A673 (cell line): Measurements from ENCODE around the gene OBI1. TPM values are rescaled to one million over a fixed set of nuclear protein-coding genes. Genes with fewer than 3 reads are reported as not detected.
A peak's percentile ranks its signal among the peaks of the same experiment; 100 is the strongest.

Experiments
- BruUV-seq: library from RNA; stranded (reverse); fragments of 400-500 nt; replicated peaks from 2 replicates; lab custom pipeline; 2021; lab: Mats Ljungman, UMichigan
- CTCF ChIA-PET: fragments of 300-600 bp; sonication (Branson Sonifier 250); formaldehyde crosslinking; loops from one replicate; lab custom pipeline; 2022; ENCODE audit warnings: antibody characterized with exemption; lab: Charles Lee
- POLR2A ChIA-PET: fragments of 300-600 bp; sonication (Branson Sonifier 250); formaldehyde crosslinking; loops from one replicate; lab custom pipeline; 2022; ENCODE audit warnings: antibody characterized with exemption; ENCODE audit not compliant: low non-redundant PET; lab: Charles Lee
- DNase-seq: peaks from one replicate; pipeline ENCODE4 v3.0.0-alpha.2; 2015; ENCODE audit warnings: low spot score
- H3K27ac ChIP-seq: fragments of 200-600 bp; sonication (generic); 2 replicates; pipeline ENCODE4 v1.5.1; 2016; ENCODE audit warnings: mixed run types, low read depth, mild to moderate bottlenecking, mixed read lengths, antibody characterized with exemption, low read length; ENCODE audit not compliant: poor library complexity, severe bottlenecking
- H3K27me3 ChIP-seq: fragments of 200-600 bp; sonication (generic); replicated peaks from 2 replicates; pipeline ENCODE4 v1.6.1; 2017; ENCODE audit warnings: mixed run types, low read depth, mild to moderate bottlenecking, mixed read lengths, antibody characterized with exemption, low read length; ENCODE audit not compliant: insufficient read depth, poor library complexity
- H3K36me3 ChIP-seq: fragments of 200-600 bp; sonication (generic); 2 replicates; pipeline ENCODE4 v1.6.1; 2016; ENCODE audit warnings: mixed run types, mild to moderate bottlenecking, mixed read lengths, antibody characterized with exemption, low read length; ENCODE audit not compliant: insufficient read depth, poor library complexity, severe bottlenecking
- H3K4me1 ChIP-seq: fragments of 200-600 bp; sonication (generic); 2 replicates; pipeline ENCODE4 v1.6.1; 2017; ENCODE audit warnings: mixed run types, mild to moderate bottlenecking, mixed read lengths, antibody characterized with exemption, low read length; ENCODE audit not compliant: insufficient read depth, poor library complexity, severe bottlenecking
- H3K4me3 ChIP-seq: fragments of 200-600 bp; sonication (generic); 2 replicates; pipeline ENCODE4 v1.5.1; 2016; ENCODE audit warnings: low read depth, mixed run types, mild to moderate bottlenecking, mixed read lengths, low read length; ENCODE audit not compliant: poor library complexity, severe bottlenecking
- H3K9me3 ChIP-seq: fragments of 200-600 bp; sonication (generic); 2 replicates; pipeline ENCODE4 v1.6.1; 2016; ENCODE audit warnings: mixed run types, low read depth, mild to moderate bottlenecking, mixed read lengths, antibody characterized with exemption, low read length; ENCODE audit not compliant: poor library complexity, severe bottlenecking
- EZH2 ChIP-seq: fragments of 200-600 bp; sonication (generic); IDR thresholded peaks from 2 replicates; pipeline ENCODE4 v1.6.1; 2017; ENCODE audit warnings: borderline replicate concordance, low read depth, mild to moderate bottlenecking, mixed read lengths, antibody characterized with exemption, low read length; ENCODE audit not compliant: poor library complexity, severe bottlenecking
- intact Hi-C: fragments of 100-400 bp; cut with micrococcal nuclease; formaldehyde crosslinking; loops from one replicate; pipeline ENCODE4 v1.10.0; 2022; ENCODE audit not compliant: unreplicated experiment
- total RNA-seq: library from RNA; stranded (reverse); gene quantifications from 2 replicates; pipeline ENCODE4 v1.2.3, GENCODE V29; 2021
- TF ChIP-seq, protein P1 (sequence below): fragments of 300-800, 200-600 bp; sonication (generic); conservative IDR thresholded peaks from 2 replicates; pipeline ENCODE4 v1.5.1; 2017; ENCODE audit warnings: low read depth, mild to moderate bottlenecking, antibody characterized with exemption, low read length, moderate library complexity, mixed read lengths

The OBI1 gene
- total RNA-seq, 1 experiment from 2014 or later, result 24.2 TPM

DNA sequence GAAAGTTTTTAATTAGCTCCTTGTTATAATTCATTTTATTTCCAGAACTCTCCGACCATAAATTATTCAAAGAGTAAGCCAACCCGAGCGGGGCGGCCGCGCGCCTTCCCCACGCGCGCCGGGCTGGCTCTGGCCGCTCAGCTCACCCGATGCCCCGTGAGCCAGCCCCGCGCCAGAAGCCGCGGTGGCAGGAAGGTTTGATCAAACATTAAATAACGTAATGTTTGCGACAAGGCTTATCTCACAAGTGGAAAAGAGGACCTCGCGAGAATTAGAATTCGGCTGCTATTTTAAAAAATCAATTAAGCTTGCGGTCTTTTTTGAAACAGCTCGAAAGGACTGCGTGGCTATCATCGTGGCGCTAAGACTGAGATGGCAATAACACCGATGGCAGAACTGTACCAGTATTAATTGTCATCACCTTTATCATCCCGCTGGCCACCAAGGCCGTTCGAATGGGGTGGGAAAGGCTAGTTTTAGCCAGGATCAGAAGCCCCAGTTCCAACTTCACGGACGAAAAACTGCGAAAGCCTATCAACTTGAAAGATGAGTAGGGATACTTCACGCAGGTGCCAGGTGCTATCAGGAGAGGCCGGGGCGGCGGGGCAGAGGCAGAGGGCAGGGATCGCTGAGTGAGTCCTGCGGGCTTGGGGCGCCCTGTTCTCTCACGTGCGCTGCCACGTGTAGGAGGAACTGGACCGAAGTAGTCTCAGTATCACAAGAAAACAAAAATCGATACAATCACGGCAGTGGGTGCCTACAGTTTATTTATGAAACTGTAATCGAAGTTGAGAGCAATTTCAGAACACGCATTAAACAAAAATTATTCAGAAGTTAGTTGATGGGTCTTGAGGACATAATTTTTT lies 62.0 kb downstream of the OBI1 start:
- peak; percentile 91 for TF ChIP-seq EZH2
- TF ChIP-seq, protein P1, sequence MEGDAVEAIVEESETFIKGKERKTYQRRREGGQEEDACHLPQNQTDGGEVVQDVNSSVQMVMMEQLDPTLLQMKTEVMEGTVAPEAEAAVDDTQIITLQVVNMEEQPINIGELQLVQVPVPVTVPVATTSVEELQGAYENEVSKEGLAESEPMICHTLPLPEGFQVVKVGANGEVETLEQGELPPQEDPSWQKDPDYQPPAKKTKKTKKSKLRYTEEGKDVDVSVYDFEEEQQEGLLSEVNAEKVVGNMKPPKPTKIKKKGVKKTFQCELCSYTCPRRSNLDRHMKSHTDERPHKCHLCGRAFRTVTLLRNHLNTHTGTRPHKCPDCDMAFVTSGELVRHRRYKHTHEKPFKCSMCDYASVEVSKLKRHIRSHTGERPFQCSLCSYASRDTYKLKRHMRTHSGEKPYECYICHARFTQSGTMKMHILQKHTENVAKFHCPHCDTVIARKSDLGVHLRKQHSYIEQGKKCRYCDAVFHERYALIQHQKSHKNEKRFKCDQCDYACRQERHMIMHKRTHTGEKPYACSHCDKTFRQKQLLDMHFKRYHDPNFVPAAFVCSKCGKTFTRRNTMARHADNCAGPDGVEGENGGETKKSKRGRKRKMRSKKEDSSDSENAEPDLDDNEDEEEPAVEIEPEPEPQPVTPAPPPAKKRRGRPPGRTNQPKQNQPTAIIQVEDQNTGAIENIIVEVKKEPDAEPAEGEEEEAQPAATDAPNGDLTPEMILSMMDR, result no peak
- DNase-seq, result no peak
- ChIA-PET CTCF (interaction anchor here (1.0 kb wide), 1 partner anchor 10 kb away, joined by 3 read pairs; no protein-coding TSS in a partner anchor), POLR2A (no interaction called here)
- no peaks in the 10 kb centered on the region for H3K36me3 ChIP-seq
- intact Hi-C loops, result loop anchor here (5.0 to 10.0 kb wide), 2 partner anchors 362 to 460 kb away; no protein-coding TSS in a partner anchor
- peak overlapping the region; percentile 43 for H3K4me3 ChIP-seq
- H3K27ac ChIP-seq, result no peak overlapping the region
- H3K27me3 ChIP-seq, result peaks cover 96% of the 10 kb centered on the region
- H3K4me1 ChIP-seq, result peaks cover 10% of the 10 kb centered on the region
- H3K9me3 ChIP-seq, result no peaks in the 10 kb centered on the region
- no TSS peak for BruUV-seq

- ChIA-PET CTCF (interaction anchor here (1.0 kb wide), 1 partner anchor 10 kb away, joined by 3 read pairs; no protein-coding TSS in a partner anchor), POLR2A (no interaction called here)
- intact Hi-C loops, result loop anchor here (5.0 to 10.0 kb wide), 2 partner anchors 362 to 459 kb away; no protein-coding TSS in a partner anchor
- no TSS peak for BruUV-seq
- TF ChIP-seq EZH2, result no peak
- TF ChIP-seq, protein P1, result no peak
- peak; percentile 66 for DNase-seq
- H3K9me3 ChIP-seq, result no peaks in the 10 kb centered on the region
- H3K36me3 ChIP-seq, result no peaks in the 10 kb centered on the region
- peaks cover 99% of the 10 kb centered on the region for H3K27me3 ChIP-seq
- no peak overlapping the region for H3K27ac ChIP-seq
- H3K4me3 ChIP-seq, result peak overlapping the region; percentile 43
- H3K4me1 ChIP-seq, result peaks cover 7% of the 10 kb centered on the region
Observed at GRCh38 chr13:78596399-78596735, 62.6 kb downstream of the OBI1 start.

- DNase-seq, result peak; percentile 52
- Histone ChIP-seq H3K9me3 (no peaks in the 10 kb centered on the region), H3K36me3 (no peaks in the 10 kb centered on the region), H3K4me3 (peak overlapping the region; percentile 43), H3K27me3 (peaks cover 99% of the 10 kb centered on the region), H3K27ac (no peak overlapping the region), H3K4me1 (peaks cover 5% of the 10 kb centered on the region)
- POLR2A ChIA-PET, result no interaction called here
- CTCF ChIA-PET, result interaction anchor here (1.0 kb wide), 1 partner anchor 9 kb away, joined by 3 read pairs; no protein-coding TSS in a partner anchor
- TF ChIP-seq, protein P1, result no peak
- no peak for TF ChIP-seq EZH2
- intact Hi-C loops, result loop anchor here (5.0 to 10.0 kb wide), 2 partner anchors 361 to 458 kb away; no protein-coding TSS in a partner anchor
- BruUV-seq, result no TSS peak
Observed at GRCh38 chr13:78595495-78596398, 63.2 kb downstream of the OBI1 start.
